NK-92 (cell line): ENCODE results near the gene RAB3B.
"Not testable (repeated sequence)": the region's sequence is repeated elsewhere in the genome, so short reads cannot be mapped to it uniquely, and the experiment has no call there.

ENCODE experiments used
- DNase-seq: peaks from one replicate; lab custom pipeline; 2025; ENCODE audit not compliant: unreplicated experiment; lab: John Stamatoyannopoulos, UW

Gene RAB3B

DNA sequence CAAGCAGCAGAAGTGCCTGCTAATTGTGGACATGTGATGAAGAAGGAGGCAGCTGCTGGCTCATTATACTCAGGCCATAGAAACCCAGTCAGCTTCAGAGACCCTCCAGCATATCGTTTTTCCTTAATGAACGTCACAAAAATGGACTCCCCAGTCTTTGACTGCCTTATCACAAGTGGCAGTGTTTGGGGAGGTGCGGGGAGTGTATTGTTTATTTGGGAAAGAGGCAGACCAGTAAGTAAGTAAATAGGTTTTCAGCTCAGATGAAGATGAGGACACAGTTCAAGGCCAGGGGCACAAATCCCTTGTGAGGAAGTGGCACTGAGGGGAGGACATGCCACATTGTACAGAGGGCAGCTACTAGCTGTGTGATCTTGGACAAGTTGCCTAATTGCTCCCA, 68.5 kb downstream of the RAB3B start:
- no peak for DNase-seq

DNA sequence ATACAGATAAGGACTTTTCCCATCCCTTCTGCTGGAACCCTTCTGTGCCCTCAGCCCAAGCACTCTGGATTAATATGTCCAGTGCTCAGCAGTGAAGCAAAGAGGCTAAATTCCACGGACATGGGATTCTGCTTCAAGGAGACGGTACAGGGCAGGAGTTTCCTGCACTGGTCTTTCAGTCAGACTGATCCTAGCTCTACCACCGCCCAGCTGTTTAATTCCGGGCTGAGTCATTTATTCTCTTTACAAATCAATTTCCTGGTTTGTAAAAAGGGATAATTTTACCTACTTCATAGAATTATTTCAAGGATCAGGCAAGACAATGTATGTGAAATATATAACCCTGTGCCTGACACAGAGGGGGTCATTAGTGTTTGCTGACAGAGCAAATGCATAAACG, 70.4 kb downstream of the RAB3B start:
- DNase-seq, result no peak

DNA sequence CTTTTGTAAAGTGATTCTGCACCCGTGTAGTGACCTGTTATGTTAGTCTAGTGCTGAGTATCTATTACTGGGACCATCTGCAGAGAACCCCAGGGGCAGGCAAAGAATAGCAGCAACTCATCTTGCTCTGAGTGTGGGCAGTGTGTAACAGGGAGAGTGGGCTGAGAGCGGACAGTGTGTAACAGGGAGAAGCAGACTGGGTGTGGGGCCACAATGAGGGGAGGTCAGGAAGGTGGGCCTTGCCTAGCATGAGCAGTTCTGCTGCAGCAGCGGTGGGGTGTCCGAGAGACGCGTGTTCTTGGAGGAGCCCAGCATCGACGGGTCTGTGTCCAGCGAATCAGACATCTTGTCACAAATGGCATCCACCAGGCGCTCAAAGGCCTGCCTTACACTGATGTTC, 70.8 kb downstream of the RAB3B start:
- DNase-seq, result no peak

DNA sequence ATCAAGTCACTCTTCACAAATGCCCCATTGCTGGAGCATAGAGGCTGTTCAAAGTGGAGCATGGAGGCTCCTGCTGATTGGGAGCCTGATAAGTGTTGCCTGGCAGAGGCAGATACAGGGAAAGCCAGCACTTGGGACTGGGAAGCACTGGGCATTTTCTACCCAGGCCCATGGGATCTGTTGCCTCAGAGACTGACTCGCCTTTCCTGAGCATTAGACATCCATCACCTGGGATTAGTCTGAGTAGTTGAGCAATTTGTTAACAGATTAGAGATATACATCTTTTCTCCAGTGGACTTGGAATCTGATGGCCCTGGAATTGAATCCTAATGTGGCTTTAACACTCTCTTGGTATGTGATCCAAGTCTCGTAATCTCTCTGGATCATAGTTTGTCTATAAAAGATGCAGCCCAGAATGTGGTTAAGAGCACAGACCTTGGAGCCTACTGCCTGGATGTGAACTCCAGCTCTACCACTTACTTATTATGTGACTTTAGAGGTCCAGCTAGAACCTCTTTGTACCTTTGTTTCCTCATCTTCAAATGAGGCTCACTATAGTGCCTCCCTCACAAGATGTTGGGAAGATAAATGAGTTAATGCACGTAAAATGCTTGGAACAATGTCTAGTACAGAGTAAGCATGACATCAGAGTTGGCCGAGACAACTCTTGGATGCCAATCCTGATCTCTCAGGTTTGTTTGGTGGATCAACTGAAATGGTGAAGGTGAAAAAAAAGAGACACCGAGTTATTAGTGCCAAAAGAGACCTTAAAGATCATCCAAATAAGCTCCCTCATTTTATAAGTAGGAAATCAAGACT, 73.7 kb downstream of the RAB3B start:
- DNase-seq, result no peak

GRCh38 chr1:51915951-51916350, 74.5 kb downstream of the RAB3B start:
- no peak for DNase-seq

DNA sequence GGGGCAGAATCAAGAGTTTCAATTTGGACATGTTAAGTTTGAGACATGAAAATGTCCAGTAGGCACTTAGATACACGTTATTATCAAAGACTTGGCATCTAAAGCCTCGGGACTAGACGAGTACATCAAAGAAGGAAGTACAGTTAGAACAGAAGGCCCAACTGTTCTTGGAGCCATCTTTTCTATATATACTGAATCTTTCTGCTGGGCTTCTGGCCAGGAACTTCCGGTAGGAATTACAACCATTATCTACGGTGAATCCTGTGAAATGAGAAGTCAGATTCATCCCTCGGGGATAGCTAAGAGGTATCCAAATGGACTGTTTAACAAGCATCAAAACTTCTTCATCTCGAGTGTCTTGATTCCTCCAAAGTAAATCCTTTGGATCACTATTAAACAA, 77.6 kb downstream of the RAB3B start:
- no peak for DNase-seq

- DNase-seq, result no peak
Measured at GRCh38 chr1:51910221-51911000, 80.1 kb downstream of the RAB3B start.

GRCh38 chr1:51908499-51908898, 82.0 kb downstream of the RAB3B start:
- no peak for DNase-seq

DNA sequence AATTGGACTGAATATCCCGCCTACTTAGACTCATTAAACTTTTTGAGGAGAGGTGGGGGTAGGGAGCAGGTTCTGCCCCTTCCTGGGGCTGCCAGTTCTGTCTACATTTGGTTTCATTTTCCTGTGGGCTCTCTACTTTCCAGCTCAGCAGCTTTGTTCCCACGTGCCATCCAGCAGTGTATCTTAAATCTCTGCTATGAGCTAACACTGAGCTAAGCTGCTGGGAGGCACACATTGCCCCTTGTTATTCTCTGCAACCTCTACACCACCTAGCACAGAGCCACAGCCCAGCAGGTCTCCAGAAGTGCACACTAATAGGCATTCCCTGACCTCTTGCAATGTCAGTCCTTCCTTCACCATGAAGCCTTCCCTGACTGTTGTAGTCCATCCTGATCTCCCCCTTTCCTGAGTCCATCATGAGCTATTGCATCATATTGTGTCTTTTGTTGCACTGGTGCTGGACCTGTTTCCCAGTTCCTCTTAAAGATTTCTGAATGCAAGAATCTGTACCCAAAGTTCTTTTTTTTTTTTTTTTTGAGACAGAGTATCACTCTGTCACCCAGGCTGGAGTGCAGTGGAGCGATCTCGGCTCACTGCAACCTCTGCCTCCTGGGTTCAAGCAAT, 83.3 kb downstream of the RAB3B start:
- no peak for DNase-seq

GRCh38 chr1:51906306-51907078, 84.0 kb downstream of the RAB3B start:
- no peak for DNase-seq

DNA sequence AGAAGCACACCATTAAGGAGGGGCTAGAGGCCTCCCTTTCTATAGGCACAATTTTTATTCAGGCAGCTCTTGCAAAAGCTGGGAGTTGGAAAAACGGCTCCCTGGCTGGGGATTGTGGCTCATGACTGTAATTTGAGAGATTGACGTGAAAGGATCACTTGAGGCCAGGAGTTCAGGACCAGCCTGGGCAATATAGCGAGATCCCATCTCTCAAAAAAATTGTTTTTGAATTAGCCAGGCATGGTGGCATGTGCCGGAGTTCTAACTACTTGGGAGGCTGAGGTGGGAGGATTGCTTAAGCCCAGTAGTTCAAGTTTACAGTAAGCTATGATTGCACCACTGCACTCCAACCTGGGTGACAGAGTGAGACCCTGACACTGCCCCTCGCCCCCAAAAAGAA, 88.0 kb downstream of the RAB3B start:
- no peak for DNase-seq

DNA sequence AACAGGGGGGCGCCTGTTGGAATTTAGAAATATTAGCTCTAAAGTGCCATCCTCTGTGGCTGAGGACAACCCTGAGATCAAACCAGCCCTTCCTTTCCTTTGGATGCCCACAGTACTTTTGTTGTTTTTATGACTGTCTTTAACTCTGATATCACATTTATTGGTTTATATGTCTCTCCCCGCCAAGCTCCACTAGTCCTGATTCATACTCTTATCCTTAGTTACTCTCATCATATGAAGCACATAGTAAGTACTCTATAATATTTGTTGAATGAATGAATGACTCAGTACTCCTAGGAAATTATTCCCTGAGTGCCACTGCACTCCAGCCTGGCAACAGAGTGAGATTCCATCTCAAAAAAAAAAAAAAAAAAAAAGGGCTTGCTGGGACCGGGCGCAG, 89.3 kb downstream of the RAB3B start:
- DNase-seq, result no peak

GRCh38 chr1:51899022-51899421, 91.5 kb downstream of the RAB3B start:
- no peak for DNase-seq

- no peak for DNase-seq
Measured at GRCh38 chr1:51898090-51898734, 92.3 kb downstream of the RAB3B start.

DNA sequence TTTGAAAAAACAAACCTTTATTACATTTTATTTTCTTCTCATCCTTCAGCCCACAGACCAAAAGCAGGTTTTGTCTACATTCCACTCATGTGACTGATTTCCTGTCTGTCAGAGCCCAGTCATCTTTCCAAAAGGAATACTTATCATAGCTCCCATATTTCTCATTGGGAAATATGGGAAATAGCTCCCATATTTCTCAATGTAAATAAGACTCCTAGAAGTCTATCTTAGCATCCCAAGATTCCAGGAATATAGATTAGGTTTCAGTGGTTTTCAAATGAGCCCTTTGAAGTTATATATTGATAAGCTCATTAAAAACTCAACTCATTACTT, 92.8 kb downstream of the RAB3B start:
- DNase-seq, result no peak

- DNase-seq, result not testable (repeated sequence)
Measured at GRCh38 chr1:51894748-51895147, 95.8 kb downstream of the RAB3B start.

DNA sequence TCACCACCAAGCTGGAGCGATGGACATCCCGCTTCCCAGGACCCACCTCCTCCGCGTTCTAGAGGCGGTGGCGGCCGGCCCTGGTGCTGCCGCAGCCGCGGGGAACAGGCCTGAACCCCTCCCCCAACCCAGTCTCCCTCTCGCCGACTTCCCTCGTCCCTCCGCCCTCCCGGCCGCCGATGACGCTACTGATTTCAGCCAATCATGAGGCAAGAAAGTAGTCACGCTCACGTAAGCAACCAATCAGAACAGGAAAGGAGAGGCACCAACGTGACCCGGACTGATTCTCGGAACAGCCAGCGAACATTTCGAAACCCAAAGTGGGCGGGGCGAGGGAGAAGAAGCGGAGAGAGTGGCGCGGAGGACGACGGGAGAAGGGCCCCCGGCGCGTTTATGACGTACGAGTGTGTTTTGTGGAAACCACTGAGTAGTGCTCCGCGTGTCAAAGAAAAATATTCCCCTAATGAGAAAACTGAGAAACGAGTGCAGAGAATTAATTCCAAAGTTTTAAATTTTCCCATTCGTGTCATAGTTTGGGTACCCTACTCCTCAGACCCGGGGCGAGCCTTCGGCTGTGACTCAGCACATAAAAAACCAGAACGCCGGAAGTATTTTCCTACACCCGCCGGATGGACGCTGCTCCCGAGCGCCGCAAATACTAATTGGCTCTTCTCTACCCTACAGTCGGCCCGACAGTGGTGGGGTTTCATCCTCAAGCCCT, 111.7 kb downstream of the RAB3B start, which contains the start of gene NRDC:
Gene NRDC, minus strand, starts transcription at position 112 of the 721 bp plus-strand sequence. CDS start 112 bp downstream, outside the sequence.
- peak; percentile 97 for DNase-seq

- no peak for DNase-seq
Measured at GRCh38 chr1:51878308-51878615, 112.2 kb downstream of the RAB3B start.

GRCh38 chr1:51877434-51878307, 112.8 kb downstream of the RAB3B start:
- DNase-seq, result no peak
